ENCODE data around the gene LGALS16.

DNA sequence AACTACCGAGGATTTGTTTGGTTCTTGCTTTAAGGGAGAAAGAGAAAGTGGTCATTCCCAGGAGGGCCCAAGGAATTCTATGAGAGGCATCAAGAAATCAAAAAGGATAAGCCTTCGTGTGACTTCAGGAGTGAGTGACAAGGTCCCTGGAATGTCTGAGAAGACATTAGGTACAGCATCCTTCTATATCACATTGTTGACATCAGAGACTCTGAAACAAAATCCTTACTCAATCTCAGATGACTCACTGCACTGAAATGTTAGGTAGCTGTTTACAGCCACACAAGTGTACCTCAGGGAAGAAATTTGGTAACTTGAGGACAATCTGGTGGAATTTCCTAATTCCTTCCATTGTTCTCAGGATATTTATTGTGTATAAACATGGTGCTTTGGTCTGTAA lies 40.7 kb downstream of the LGALS16 start:
- TF ChIP-seq, protein P1, sequence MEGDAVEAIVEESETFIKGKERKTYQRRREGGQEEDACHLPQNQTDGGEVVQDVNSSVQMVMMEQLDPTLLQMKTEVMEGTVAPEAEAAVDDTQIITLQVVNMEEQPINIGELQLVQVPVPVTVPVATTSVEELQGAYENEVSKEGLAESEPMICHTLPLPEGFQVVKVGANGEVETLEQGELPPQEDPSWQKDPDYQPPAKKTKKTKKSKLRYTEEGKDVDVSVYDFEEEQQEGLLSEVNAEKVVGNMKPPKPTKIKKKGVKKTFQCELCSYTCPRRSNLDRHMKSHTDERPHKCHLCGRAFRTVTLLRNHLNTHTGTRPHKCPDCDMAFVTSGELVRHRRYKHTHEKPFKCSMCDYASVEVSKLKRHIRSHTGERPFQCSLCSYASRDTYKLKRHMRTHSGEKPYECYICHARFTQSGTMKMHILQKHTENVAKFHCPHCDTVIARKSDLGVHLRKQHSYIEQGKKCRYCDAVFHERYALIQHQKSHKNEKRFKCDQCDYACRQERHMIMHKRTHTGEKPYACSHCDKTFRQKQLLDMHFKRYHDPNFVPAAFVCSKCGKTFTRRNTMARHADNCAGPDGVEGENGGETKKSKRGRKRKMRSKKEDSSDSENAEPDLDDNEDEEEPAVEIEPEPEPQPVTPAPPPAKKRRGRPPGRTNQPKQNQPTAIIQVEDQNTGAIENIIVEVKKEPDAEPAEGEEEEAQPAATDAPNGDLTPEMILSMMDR (conservative IDR thresholded peaks at IDR 0.05 in 1 of 2, IDR thresholded peaks at IDR 0.05 in 1 of 2; ENCODE audit: extremely low read depth in 1 of 2, insufficient read depth in 1 of 2, low read depth in 1 of 2, low read length in 2 of 2), result no peak
- TF ChIP-seq EZH2 (IDR thresholded peaks at IDR 0.05; ENCODE audit: borderline replicate concordance, low read length), result no peak

All from mammary epithelial cell (primary cell).